GM19035 (cell line): ENCODE results near the gene HOXA6.

Experiments used
- ATAC-seq: cut with Tn5 transposase; IDR thresholded peaks from one replicate; pipeline ENCODE4 v1.9.1; 2021; ENCODE audit not compliant: unreplicated experiment

HOXA6 gene

DNA sequence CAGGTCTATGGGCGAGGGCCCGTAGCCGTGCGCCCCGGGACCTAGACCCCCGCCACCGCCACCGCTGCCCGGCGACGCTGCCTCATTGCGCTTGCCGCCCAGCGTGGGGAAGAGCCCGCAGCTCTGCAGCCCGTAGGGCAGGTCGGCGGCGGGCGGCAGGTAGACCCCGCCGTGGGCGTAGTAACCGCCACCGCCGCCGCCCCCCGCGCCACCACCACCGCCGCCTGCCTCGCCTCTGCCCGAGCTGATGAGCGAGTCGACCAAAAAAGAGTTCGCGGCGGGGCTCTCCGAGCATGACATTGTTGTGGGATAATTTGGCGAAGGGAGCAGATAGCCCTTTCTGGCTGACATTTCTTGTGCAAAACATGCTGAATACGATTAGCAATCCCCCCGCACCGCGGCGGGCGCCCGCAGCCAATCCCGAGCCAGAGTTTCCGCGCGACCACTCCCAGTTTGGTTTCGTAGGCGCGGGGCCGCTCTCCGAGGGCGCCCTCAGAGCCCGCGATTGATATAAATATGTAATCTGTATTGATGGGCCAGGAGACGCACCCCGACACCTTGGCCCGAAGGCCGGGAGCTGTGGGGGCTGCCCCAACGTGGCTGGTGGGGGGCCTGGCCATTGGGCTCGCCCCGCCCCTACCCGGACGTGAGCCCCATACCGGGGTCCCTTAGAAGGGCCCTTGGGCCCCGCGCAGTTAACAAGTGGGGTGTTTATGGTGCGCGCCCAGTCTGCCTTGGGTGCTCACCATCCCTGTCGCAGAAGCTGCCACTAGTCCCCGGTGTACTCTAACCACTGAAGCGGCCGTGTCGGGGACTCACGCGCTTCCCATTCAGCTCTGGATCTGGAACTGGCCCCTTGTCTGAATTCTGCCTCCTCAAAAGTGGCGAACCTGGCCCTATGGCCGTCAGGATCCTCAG is 26.6 kb upstream of the HOXA6 start, which contains the start of gene HOXA10:
TSS of gene HOXA10 (minus strand) at position 365 of the 918 bp plus-strand sequence. CDS start at position 351, 14 bp downstream.
- no peak for ATAC-seq

DNA sequence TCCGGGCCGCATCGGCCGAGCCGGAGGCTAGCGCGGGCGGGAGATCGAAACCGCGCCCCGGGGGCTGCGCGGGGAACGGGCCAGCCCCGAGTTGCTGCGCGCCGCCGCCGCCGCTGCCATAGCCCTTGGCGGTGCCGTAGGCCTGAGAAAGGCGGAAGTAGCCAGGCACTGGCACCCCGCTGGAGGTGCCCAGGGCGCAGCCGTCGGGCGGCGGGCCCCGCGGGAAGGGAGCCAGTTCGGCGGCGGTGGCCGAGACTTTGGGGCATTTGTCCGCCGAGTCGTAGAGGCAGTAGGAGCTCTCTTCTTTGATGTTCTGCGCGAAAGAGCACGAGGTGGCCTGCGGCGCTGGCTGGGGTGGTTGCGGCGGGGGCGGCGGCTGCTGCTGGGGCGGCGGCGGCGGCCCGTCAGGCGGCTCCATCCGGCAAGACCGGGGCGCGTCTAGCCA is 26.0 kb upstream of the HOXA6 start:
- no peak for ATAC-seq

DNA sequence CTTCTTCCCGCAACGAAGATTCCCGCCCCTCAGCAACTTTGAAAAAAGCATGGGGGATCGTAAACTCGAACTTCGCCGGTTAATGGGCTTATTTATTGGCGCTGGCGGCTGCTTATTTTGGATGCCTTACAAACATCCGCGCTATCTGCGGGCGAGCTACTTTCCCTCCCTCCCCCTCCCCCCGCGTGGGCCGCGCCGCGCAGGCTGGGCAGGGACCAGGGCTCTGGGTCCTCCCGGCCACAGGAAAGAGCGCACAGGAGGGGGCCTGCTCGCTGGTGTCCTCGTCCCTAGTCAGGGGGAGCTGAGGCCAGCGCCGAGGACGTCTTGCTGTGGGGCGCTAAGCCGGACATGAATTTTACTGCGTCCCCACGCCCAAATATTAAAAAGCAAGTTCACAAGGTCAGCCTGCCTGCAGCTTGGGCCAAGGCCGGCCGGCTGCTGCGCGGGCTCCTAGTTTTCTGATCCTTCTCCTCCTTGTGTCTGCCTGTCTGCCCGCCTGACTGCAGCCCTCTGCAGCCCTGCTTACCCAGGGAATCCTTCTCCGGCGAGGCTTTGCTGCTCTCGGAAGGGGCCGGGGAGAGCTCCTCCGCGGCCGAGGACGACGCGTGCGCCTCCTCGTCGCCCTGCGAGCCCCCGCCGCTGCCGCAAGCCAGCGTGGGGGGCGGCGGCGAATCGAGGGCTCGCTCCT is 25.4 kb upstream of the HOXA6 start:
- no peak for ATAC-seq

DNA sequence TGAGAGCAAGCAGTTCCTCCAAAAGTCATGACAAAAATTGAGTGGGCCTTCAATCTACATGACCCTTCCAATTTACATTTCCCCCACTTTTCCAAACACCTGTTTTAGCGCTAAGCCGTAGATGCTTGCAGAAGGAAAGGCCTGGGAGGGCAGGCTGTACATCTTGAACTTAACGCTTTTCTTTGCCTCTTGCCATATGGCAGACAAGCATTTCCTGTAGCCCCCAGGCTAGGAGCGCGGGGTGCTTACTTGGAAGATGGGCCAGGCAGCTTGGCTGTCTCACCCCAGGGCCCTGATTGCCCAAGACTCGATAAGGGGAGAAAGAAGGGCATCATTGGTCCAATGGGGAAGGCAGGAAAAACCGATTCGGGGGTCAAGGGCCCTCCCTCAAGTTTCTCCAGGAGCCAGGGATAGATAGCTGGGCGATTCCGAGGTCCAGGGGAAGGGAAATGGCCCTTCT is 24.8 kb upstream of the HOXA6 start:
- no peak for ATAC-seq

DNA sequence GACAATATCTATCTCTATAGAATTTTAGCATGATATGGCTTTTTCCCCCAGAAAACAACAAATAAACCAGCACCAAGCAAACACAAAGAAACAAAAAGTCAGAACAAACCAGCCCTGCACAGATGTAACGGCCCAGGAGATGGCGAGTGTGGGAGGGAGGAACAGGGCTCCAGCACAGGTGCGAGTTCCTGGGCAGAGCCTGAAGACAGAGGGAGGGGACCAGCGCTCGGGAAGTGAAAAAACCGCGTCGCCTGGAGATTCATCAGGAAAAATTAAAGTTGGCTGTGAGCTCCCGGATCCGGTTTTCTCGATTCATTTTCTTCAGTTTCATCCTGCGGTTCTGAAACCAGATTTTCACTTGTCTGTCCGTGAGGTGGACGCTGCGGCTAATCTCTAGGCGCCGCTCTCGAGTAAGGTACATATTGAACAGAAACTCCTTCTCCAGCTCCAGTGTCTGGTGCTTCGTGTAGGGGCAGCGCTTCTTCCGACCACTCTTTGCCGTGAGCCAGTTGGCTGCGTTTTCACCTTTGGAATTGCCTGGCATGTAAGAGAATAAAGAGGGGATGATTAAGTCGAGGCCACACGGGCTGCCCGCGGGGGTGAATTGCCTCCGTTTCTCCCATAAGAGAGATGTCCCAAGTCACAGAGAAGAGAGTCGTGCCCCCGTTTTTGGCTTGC is 24.2 kb upstream of the HOXA6 start:
- no peak for ATAC-seq

DNA sequence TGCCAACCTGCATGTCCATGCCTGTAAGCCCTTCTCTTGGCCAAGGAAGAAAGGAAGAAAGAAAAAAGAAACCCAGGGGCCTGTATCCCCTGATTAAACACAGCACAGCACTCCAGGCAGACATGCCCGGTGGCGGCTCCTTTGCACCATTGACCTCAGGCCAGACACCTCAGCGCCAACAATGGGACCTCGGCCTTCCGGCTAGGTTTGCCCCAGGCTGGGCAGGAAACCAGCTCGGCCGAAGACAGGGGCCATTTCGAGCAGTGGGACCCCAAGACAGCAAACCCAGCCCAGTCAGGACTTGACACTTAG is 23.7 kb upstream of the HOXA6 start:
- ATAC-seq, result no peak

DNA sequence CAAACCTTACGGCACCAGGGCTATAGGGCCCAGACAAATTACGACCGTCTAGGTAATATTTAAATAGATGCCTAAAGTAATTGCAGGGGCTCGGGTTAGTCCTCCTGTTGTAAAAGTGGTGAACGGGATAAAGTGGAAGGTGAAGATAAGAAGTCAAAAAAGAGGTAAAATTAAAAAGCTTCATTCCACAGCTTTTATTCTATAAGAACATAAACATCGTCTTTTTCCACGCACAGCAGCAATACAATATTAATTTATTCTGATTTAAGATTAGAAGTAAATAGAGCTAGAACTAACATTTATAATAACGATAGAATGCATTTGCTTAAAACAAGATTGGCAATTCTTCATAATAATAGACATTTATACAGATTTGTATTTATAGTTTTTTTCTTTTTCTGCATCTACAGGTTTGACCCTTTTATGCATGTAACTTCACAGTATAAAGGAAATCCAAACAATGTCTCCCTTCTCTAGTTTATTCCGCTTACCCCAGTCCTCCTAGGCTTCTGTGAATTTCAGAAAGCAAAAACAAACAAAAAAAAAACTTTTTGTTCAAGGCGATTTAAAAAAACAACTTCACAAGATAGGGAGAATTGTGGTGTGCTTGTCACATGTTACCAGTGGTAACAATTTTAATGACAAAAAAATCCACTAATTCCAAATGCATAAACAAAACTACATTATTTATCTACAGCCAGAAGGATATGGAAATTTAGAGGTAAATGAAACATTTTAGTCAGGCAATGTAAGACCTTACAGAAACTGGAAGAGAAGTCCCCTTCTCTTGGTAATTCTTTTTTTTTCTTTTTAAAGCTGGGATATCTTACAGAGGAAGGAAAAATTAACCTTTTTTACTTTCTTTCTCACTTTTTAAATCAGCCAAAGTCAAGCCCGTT is 23.1 kb upstream of the HOXA6 start:
- ATAC-seq, result no peak

DNA sequence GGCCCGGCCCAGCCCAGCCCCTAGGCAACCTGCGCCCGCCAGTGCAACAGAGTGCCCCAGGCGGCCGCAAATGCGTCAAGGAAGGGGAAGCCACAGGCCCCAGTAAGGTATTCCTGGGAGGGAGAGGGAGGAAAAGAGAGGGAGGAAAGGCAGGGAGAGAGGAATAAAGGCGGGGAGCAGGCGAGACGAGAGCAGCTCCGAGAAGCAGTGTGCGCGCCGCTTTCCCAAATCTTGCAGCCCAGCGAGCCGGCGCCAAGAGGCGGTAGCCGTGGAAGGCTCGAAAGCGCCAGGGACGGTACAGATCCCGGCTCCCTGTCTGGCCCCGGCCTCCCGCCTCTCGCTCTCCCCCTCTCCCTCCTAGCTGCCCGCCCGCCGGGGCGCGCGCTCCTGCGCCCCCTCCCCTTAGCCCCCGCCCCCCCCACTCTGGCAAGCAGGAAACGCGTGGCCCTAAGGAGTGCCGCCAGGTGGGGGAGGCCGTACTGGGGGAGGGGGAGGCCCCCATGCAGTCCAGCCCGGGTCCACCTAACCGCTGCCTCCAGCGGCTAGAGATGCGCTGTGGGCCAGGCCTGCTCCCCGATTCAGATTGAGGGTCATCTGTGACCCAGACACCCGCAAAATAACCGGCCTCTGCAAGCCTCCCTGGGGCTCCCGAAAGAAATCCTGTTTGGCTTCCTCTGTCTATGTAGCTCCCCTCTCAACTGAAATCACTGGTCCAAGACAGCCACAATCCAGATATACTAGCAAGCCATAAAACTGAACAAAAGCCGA is 22.3 kb upstream of the HOXA6 start:
- no peak for ATAC-seq

DNA sequence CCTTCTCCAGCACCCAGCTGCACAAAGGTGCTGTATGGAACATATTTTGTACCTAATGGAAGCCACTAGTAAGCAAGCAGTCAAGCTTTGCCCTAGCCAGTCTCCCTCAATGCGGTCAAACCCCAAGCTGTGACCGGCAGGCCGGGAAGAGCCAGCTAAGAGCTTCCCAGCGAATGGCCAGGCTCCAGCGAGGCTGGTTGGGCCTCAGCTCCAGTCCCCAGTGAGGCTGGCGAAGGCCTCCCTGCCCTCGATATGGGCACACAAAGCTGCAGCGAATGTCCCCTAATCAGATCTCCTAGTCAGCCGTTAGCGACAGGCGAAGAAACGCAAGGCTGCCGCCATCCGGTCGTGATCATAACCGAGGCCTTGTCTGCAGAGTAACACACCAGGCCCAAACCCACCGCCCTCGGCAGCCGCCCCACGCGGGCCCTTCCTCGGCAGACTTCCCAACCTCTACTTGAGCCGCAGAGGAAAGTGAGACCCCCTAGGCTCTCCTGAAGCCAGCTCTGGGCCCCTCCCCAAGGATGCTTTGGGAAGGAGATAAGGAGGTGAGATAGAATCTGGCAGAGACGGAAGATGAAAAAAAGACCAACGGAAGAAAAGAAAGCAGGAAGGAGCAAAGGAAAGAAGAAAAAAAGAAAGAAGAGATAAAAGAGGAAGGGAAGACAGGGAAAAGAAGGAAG is 20.8 kb upstream of the HOXA6 start:
- ATAC-seq, result no peak

DNA sequence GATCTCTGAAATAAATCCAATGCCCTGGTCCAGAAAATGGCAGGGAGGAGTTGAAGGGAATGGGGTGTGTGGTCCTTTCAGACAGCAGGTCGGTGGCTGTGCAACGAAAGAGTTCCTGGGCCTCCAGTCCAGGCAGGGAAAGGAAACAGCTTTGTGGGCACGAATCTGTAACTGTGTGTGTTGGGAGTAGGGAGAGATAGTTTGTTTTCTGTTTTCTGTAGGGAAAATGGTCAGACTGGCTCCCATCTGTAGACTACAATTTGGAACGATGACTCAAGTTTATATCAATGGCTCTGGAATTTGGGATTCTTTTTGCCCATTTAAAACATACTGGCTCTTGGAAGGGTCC is 20.3 kb upstream of the HOXA6 start:
- ATAC-seq, result no peak

DNA sequence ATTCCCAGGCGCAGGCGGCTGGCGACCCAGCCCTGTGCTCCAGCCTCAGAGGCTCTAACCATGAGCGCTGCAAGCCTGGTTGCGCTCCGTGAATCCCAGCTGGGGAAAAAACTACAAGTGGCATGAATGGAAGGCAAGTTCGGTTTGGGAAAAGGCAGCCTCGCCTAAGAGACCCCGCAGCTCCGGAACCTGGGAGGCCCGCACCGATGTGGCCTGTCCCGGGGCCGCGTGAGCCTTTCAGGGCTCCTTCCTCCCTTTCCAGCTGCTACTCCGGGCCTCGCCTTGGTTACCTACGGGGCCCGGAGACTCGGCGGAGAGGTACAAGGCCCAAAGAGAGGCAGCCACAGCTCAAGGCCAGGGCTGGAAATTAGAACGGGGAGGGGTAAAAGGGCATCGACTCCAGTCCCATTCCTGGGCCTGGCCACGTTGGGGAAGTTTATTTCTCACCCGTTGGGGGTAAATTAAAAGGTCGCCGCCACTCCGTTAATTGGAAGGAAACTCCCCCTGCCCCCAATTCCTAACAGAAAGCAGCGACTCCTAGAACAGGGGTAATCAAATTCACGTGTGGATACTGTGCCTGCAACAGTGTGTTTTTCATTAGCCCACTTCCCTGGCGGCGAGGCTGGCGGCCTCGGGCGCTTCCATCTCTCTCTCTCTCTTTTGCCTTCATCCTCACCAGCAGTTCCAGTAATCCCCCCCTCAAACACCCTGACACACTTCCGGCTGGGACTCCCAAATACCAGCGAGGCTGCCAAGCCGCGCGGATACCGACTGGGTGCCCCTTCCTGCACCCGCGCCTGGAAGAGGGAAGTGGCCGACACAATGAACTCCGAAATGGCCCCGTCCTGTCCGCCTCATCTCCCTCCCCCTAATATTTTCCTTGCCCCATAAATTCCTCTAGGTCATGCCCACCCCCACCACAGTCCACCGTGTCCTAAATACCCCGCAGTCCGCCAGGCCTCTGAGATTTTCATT is 19.2 kb upstream of the HOXA6 start:
- ATAC-seq, result no peak

DNA sequence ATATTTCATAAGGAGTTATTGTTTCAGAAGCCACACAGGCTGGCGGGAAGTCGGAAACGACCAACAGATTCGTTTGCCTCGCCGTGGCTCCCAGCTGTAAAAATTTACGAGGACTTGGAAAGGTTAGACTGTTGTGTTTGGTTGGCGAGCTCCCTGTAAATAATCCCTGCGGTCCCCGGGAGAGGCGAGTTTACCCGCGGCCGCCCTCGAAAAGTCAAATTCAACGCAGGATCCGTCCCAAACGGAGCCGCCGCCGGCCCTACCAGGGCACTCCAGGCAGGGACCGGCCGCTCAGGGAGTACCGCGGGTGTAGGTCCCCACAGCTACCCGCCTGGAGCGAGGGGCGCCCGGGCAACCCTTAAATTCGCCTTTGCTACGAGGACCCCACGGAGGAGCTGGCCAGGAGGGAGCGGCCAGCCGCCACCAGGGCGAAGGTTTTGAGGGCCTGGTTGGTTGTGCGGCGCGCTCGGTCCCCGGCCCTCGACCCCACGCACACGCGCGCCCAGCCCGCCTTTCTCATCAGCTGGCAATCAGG is 18.5 kb upstream of the HOXA6 start:
- no peak for ATAC-seq

DNA sequence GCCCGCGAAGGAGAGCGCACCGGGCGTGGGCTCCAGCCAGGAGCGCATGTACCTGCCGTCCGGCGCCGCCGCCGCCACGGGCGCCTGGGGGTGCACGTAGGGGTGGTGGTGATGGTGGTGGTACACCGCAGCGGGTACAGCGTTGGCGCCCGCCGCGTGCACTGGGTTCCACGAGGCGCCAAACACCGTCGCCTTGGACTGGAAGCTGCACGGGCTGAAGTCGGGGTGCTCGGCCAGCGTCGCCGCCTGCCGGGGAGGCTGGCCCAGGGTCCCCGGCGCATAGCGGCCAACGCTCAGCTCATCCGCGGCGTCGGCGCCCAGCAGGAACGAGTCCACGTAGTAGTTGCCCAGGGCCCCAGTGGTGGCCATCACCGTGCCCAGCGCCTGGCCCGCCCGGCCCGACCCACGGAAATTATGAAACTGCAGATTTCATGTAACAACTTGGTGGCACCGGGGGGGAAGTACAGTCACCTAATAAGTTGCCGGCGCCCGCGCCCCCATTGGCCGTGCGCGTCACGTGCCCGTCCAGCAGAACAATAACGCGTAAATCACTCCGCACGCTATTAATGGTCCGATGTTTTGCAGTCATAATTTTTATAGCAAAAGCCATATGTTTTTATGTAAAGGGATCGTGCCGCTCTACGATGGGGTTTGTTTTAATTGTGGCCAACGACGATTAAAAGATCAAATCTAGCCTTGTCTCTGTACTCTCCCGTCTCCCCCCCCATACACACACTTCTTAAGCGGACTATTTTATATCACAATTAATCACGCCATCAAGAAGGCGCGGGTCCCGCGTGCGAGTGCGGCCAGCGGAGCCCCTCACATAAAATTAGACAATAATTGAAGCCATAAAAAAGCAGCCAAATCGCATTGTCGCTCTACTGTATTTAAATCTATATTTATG is 17.8 kb upstream of the HOXA6 start, which contains the start of gene HOXA9:
TSS of gene HOXA9 (minus strand) at position 449 of the 907 bp plus-strand sequence. CDS start at position 369, 80 bp downstream.
- ATAC-seq, result no peak

DNA sequence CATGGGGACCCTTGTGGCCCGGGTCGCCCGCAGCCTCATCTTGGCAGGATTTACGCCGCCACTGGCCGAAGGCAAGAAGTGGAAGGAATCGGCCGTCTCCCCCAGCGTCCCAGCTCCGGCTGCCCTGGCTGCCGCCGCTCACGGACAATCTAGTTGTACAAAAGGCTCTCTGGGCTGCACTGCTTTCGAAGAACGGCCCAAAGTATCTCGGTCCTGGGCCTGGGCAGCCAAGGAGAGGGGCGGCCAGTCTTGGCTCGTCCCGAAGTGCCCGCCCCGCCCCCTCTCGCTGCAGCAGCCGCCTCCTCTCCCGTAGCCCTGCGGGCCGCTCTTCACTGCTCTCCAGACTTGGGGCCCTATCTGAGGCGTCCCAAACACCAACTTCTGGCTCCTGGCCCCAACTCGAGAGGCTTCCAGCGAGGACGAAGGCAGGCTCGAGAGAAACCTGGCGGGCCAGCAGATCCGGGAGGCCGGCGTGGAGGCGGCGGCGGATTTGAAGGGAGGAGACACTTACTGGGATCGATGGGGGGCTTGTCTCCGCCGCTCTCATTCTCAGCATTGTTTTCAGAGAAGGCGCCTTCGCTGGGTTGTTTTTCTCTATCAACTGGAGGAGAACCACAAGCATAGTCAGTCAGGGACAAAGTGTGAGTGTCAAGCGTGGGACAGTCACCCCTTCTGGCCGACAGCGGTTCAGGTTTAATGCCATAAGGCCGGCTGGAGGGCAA is 17.0 kb upstream of the HOXA6 start:
- ATAC-seq, result no peak

DNA sequence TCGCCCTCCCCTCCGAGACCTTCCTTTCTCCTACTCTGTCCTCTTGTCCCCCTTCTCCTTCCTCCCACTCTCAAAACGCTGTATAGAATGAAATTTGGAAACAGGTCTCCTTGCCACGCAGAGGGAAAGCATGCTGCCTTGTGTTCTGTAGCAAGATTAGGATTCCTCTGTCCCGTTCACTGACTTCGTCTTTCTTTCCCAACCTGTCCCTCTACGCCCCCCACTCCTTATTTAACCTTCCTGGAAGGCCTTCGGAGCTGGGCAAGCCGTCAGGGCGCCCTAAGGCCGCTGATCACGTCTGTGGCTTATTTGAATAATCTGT is 16.4 kb upstream of the HOXA6 start:
- ATAC-seq, result no peak

DNA sequence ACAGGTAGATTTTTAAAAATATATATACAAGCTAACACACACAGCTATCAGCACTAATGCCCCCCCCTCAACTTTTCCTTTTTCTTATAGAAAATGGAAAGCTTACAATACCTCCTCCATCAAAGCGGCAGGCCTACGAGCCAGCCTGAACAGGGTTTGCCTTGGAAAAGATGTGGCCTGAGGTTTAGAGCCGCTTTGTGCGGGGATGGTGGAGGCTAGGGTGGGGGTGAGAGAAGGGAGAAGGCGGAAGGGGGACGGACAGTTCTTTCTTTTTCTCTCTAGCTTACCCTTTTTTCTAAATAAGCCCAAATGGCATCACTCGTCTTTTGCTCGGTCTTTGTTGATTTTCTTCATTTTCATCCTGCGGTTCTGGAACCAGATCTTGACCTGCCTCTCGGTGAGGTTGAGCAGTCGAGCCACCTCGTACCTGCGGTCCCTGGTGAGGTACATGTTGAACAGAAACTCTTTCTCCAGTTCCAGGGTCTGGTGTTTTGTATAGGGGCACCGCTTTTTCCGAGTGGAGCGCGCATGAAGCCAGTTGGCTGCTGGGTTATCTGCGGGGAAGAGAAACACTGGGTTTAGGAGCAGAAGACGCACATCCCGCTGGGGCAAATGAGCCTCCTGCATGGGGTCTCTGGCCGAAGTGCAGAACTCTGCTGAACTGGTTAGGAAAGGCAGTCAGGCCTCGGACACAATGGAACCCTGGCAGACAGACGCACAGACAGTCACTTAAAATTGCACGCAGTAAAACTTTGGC is 15.9 kb upstream of the HOXA6 start:
- no peak for ATAC-seq
